GM18498 (cell line): Measurements from ENCODE around the gene LARP1.
A peak's percentile ranks its signal among the peaks of the same experiment; 100 is the strongest.
"Not testable (repeated sequence)": the region's sequence is repeated elsewhere in the genome, so short reads cannot be mapped to it uniquely, and the experiment has no call there.

ENCODE experiments used
- ATAC-seq: cut with Tn5 transposase; IDR thresholded peaks from one replicate; pipeline ENCODE4 v1.9.1; 2021; ENCODE audit warnings: mild to moderate bottlenecking, moderate library complexity; ENCODE audit not compliant: unreplicated experiment

The LARP1 gene

GRCh38 chr5:154759868-154760267, 4.7 kb downstream of the LARP1 start:
- ATAC-seq, result not testable (repeated sequence)

DNA sequence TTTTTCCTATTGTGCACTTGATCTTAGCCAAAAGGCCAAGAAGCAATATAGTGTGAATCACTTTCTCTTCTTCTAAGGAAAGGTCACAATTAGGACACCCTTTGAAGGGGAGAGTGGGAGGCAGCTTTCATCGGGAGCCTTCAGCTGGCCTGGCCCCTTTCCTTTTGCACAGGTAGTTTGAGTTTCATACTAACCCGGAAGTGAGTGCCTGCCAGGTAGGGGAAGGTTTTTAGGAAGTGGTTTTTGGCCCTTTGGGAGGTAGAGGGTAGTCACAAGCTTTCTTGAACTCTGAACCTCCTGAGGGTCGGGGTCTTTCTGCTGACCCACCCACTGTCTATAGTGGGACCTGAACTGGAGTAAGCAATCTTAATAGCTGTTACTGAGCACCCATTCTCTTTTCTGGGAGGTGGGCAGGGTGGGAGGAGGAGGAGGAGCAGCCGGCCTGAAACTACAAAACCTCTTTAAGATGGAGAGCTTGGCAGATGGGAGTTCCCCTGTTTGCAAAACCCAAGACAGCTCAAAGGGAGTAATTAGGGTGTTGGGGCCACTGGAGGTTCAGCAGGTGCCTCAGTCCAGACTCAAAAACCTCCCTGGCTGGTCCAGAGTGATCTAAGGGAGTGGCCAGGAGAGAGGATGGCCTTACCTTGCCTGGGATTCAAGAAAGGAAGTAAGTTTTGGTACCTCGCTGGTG, 6.0 kb downstream of the LARP1 start:
- ATAC-seq, result peak; percentile 37

GRCh38 chr5:154762261-154762660, 7.1 kb downstream of the LARP1 start:
- ATAC-seq, result no peak

DNA sequence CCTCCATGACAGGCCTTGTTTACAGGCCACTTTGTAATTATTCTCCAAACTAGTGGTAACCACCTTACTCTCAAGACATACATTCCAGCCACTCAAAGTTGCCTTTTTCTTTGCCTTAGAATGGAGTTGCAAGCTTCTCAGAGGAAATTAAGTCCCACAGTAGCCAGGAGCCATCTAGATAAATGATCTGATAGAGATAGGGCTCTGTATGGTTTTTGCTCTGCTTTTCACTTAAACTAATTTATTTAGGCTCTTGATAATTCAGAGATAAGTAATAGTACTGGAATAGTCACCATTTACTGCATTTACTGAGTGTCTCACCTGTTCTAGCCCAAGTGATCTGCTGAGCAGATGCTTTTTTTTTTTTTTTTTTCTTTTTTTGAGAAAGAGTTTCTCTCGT, 7.5 kb downstream of the LARP1 start:
- no peak for ATAC-seq

GRCh38 chr5:154764967-154765366, 9.8 kb downstream of the LARP1 start:
- ATAC-seq, result no peak

- no peak for ATAC-seq
Observed at GRCh38 chr5:154765396-154765925, 10.3 kb downstream of the LARP1 start.

DNA sequence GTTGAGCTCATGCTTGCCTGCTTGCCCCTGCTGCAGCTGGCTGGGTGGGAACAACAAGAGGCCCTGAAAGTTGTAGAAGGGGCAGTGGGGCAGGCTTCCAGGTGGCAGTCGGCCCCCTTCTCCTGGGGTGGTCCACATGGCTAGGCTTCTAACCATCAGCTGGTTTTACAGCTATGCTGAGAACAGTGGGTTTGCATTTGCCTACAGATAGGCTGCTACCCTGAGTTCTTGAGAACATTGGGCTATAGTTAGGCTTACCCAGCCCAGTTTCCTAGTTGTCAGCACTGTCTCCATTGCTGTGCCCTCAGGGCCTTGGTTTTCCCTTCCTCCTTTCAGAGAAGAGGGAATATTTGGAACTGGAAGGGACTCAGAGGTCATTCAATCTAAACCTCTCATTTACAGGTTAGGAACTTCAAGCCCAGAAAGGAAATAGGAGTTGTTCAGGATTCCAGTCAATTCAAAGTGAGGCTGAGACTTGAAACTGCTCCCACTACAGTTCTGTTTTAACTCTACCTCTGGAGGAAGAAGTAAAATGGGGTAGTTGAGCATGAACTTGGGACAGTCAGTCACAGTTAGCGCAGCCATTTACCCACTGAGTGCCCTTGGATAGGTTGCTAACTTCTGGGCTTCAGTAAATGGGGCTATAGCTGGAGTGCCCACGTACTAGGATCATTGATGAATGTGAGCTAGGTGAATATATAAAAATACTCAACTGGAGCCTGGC, 11.5 kb downstream of the LARP1 start:
- ATAC-seq, result no peak

GRCh38 chr5:154767576-154767975, 12.4 kb downstream of the LARP1 start:
- no peak for ATAC-seq

DNA sequence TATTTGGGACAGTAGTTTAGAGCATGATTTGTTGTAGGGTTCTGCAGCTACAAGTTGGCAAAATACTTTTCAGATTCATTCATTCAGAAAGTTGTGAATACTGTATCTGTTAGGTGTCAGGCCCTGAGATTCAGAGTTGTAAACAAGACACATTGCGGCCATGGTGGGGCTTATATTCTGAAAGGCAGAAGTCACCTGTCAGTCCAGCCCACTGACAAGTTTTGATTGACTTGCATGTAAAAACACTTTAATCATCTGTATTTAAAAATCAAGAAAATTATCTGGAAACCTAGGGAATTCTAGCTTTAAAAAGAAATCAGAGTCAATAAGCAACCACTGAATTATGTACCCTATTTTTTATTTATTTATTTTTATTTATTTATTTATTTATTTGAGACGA, 13.0 kb downstream of the LARP1 start:
- ATAC-seq, result no peak

DNA sequence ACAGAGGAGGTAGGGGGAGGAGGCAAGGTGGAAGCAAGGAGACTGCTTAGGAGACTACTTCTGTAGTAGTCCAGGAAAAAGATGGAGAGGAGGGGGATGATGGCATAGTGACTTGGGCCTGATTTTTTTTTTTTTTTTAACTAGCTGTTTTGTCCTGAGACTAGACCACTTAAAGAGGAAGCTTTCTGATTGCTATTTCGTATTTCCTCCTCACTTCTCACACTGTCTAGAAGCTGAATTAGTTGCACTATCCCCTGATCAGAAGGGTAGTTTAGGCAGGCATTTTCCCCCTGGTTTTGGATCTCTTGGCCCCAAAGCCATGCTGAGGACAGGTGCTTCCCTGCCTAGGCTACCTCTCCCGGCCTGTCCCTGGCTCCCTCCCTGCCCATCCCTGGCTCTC, 14.9 kb downstream of the LARP1 start:
- ATAC-seq, result peak; percentile 36

GRCh38 chr5:154771383-154771901, 16.3 kb downstream of the LARP1 start:
- no peak for ATAC-seq

DNA sequence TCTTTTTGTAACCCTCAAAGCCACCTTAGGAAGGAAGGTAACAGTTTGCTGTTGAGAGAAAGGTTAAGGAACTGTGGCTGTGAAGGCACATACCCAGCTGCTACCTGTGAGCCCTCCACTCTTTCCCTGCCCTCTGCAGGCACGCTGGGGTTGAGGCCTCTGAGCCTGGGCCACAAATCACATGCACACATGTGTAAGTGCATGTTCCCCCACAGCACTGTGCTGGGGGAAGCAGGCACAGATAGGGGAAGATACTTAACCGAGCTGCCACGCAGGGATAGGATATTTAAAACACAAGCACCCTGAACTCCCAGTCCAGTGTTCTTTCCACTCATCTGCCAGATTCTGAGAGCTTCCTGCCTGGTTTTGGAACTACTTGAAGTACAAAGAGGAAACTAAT, 18.1 kb downstream of the LARP1 start:
- ATAC-seq, result no peak

DNA sequence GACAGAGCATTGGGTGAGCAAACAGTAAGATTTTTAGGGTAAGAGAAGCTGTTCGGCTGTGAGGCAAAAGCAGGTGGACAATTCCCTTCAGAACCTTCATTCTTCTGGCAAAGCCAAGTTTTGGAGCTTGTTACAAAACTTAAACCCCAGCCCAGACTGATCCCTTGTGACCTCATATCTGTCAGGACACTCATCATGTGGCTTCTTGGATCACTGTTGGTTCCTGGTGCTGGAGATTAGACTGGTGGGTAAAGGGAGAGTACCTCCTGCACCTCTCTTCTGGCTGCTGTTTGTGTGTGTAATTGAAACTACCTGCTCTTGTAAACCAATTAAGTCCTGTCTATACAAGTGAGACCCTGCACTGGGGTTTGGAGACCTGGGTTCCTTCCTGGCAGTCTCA, 21.0 kb downstream of the LARP1 start:
- no peak for ATAC-seq

DNA sequence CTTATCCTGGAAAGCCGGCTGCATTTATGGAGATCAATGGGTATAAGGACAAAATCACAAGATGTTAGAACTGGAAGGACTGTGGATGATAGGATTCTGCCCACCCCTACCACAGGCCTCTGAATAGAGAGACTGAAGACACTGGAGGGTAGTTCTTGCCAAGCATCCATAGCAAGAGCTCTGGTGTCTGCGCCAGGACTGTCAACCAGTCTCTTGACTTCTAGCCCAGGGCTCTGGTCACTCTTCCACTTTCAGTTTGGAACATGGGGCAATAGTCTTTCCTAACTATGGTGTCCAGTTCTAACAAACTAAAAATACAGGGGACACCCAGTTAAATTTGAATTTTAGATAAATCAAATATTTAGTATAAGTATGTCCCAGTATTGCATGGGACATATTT, 23.4 kb downstream of the LARP1 start:
- no peak for ATAC-seq

GRCh38 chr5:154779105-154779504, 23.9 kb downstream of the LARP1 start:
- ATAC-seq, result no peak

DNA sequence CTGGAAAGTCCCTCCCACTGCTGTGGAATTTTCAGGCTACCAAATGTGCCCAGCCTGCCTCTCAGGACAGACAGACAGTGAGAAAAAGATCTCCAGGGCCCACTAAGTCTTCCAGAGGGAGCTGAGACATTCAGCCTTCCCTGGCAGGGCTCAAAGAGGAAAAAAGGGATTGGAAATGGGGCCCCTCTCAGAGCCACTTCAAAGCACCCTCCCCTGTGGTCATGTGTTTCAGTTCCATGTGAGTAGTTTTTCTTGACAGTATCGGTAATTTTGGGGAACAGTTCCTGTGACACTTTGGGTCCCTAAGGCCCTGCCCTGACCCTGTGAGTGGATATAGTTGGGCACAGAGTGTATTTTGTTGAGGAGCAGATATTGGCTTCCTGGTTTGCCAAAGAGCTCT, 25.0 kb downstream of the LARP1 start:
- no peak for ATAC-seq

- no peak for ATAC-seq
Observed at GRCh38 chr5:154782326-154782725, 27.1 kb downstream of the LARP1 start.

DNA sequence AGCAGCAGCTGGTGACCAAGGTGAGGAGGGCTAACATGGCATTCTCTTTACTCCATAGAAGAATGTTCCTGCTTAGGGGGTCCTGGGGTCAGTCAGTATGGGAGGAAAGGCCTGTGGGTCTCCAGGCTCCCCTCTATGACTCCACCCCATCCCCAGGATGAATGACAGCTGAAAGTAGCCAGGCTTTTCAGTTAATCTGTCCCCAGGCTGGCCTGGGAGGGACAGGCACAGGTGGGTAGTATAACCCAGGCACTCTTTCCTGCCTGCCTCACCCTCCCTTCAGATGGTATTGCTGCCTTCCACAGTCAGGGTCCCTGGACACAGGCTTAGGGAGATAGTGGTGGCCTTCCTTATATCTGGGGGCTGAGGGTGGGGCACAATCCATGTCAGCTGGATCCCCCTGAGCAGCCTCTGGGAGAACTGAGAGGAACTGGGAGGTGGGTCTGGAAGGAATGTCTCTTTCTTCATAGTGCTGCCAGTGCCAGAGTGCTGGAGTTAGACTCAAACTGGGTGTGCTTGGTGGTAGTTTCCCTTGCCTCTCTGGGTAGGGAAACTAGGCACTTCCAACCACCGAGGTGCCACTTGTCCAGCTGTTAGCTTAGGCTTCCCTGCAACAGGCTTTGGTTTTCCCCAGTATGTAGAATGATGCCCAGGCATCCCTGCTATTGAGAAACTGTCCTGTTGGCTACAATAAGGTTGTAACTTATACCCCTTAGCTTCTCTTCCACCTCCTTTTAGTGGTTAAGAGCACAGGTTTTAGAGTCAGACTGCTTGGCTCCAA, 27.8 kb downstream of the LARP1 start:
- peak; percentile 18 for ATAC-seq

DNA sequence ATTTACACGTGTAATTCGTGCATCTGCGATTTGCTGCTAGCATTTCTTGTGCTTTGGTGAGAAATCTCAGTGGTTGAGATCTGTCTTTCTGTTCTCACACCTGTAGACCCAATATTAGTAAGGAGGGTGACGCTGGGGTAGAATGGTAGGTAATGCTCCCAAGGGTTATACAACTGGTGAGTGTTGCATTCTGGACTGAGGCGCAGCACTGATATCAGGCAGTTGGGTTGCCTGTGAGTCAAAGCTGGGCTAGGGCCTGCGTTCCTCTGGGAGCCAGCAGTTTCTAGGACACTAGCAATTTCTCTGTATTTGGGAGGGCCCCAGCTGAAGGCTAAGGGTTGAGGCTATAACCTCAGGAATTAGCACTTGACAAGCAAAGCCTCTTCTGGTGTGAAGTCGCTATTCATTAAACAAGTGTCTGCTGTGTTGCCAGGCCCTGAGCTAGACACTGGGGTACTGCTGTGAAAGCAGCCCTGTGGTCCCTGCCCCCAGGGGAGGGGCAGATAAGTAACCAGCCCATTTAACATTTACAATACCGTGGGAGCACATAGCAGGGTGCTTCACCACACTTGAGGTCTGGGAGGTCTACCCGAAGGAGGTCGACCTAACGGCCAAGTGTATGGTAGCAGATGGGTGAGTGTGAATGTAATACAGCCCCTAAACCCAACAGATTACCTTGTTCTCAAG, 28.7 kb downstream of the LARP1 start:
- peak; percentile 78 for ATAC-seq

DNA sequence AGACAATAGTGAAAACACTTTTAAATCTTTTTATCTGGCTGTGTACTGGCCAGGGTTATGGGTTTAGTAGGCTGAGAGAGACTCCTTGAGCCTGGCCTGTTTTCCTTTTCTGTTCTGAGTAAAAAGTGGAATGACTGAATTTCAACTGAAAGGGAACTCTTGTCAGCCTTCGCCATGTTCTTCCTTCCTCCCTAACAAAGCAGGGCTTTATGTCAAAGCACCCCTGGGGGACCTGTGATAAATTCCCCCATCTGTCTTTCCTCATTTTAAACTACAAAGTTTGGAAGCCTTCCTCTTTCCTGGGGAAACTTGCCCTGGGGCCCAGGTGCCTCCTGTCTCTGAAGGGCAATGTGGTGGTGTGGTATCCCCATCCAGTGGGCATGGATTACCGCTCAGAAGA, 29.7 kb downstream of the LARP1 start:
- ATAC-seq, result no peak

DNA sequence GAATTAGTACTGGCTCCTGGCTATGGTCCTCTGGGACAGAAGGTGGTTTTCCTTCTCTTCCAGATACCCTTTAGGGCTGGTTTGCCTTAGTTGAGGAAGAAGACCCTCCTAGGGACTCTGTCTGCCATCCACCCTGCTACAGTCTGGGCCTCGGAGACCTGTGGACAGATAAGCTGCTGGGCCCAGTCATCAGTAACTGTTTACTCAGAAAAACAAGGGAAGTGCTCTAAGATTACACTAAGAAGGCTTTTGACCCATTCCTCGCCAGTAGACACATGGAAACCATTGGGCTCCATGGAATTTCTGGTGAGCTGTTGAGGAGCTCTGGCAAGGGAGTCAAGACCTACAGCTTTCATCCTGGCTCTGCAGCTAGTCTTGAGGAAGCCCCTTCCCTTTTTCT, 31.2 kb downstream of the LARP1 start:
- ATAC-seq, result no peak
